ENCODE data around the gene SYNE2. TPM values are rescaled to one million over a fixed set of nuclear protein-coding genes. Genes with fewer than 3 reads are reported as not detected.

SYNE2 gene
- total RNA-seq, 1 donor from 2014 or later: 36.6 TPM

- FAIRE-seq (no peak), DNase-seq (ENCODE audit: low read depth) (no peak)
- H3K4me3 ChIP-seq (ENCODE audit: low read depth, low read length): no peak overlapping the region
- H3K27me3 ChIP-seq (ENCODE audit: control insufficient read depth, insufficient read depth, low read length): no peaks in the 10 kb centered on the region
- H3K36me3 ChIP-seq (ENCODE audit: control insufficient read depth, insufficient read depth, low read length): no peaks in the 10 kb centered on the region
- no peak for TF ChIP-seq CTCF (IDR thresholded peaks at IDR 0.05; ENCODE audit: insufficient read depth, low read length, severe bottlenecking)
Measured at GRCh38 chr14:63923422-63923752, 70.6 kb downstream of the SYNE2 start.

- DNase-seq (ENCODE audit: low read depth) (no peak), FAIRE-seq (no peak)
- Histone ChIP-seq H3K27me3 (ENCODE audit: control insufficient read depth, insufficient read depth, low read length) (no peaks in the 10 kb centered on the region), H3K4me3 (ENCODE audit: low read depth, low read length) (no peak overlapping the region), H3K36me3 (ENCODE audit: control insufficient read depth, insufficient read depth, low read length) (no peaks in the 10 kb centered on the region)
- TF ChIP-seq CTCF (IDR thresholded peaks at IDR 0.05; ENCODE audit: insufficient read depth, low read length, severe bottlenecking): no peak
Measured at GRCh38 chr14:63924375-63924774, 71.6 kb downstream of the SYNE2 start.

- DNase-seq (ENCODE audit: low read depth) (no peak), FAIRE-seq (no peak)
- Histone ChIP-seq H3K36me3 (ENCODE audit: control insufficient read depth, insufficient read depth, low read length) (no peaks in the 10 kb centered on the region), H3K4me3 (ENCODE audit: low read depth, low read length) (no peak overlapping the region), H3K27me3 (ENCODE audit: control insufficient read depth, insufficient read depth, low read length) (no peaks in the 10 kb centered on the region)
- no peak for TF ChIP-seq CTCF (IDR thresholded peaks at IDR 0.05; ENCODE audit: insufficient read depth, low read length, severe bottlenecking)
Measured at GRCh38 chr14:63926641-63927040, 73.8 kb downstream of the SYNE2 start.

- FAIRE-seq: no peak
- no peak for DNase-seq (ENCODE audit: low read depth)
- H3K36me3 ChIP-seq (ENCODE audit: control insufficient read depth, insufficient read depth, low read length): no peaks in the 10 kb centered on the region
- no peak for TF ChIP-seq CTCF (IDR thresholded peaks at IDR 0.05; ENCODE audit: insufficient read depth, low read length, severe bottlenecking)
- H3K4me3 ChIP-seq (ENCODE audit: low read depth, low read length): no peak overlapping the region
- H3K27me3 ChIP-seq (ENCODE audit: control insufficient read depth, insufficient read depth, low read length): no peaks in the 10 kb centered on the region
Measured at GRCh38 chr14:63928744-63929174, 76.0 kb downstream of the SYNE2 start.

- FAIRE-seq: no peak
- TF ChIP-seq CTCF (IDR thresholded peaks at IDR 0.05; ENCODE audit: insufficient read depth, low read length, severe bottlenecking): no peak
- no peak for DNase-seq (ENCODE audit: low read depth)
- Histone ChIP-seq H3K27me3 (ENCODE audit: control insufficient read depth, insufficient read depth, low read length) (no peaks in the 10 kb centered on the region), H3K4me3 (ENCODE audit: low read depth, low read length) (no peak overlapping the region), H3K36me3 (ENCODE audit: control insufficient read depth, insufficient read depth, low read length) (no peaks in the 10 kb centered on the region)
Measured at GRCh38 chr14:63933110-63933509, 80.3 kb downstream of the SYNE2 start.

GRCh38 chr14:63933711-63934110 lies 80.9 kb downstream of the SYNE2 start:
- TF ChIP-seq CTCF (IDR thresholded peaks at IDR 0.05; ENCODE audit: insufficient read depth, low read length, severe bottlenecking): no peak
- FAIRE-seq: no peak

More at GRCh38 chr14:63933711-63934110, 80.9 kb downstream of the SYNE2 start:
- no peak for DNase-seq (ENCODE audit: low read depth)
- no peak overlapping the region for H3K4me3 ChIP-seq (ENCODE audit: low read depth, low read length)
- no peaks in the 10 kb centered on the region for H3K36me3 ChIP-seq (ENCODE audit: control insufficient read depth, insufficient read depth, low read length)
- no peaks in the 10 kb centered on the region for H3K27me3 ChIP-seq (ENCODE audit: control insufficient read depth, insufficient read depth, low read length)

All from bronchial epithelial cell (primary cell).